Neuronal stem cell (in vitro differentiated cells): ENCODE data around the gene GMDS.

Source experiments
- DNase-seq: peaks from one replicate; pipeline ENCODE4 v3.0.0-alpha.2; 2013; ENCODE audit warnings: low spot score
- H2AFZ ChIP-seq: one replicate; pipeline ENCODE4 v1.6.1; 2013; ENCODE audit warnings: mild to moderate bottlenecking, low read length, inconsistent platforms
- H2AK5ac ChIP-seq: 2 replicates; pipeline ENCODE4 v1.6.1; 2013; ENCODE audit warnings: low read depth, mild to moderate bottlenecking, inconsistent platforms, low read length, moderate library complexity, mixed read lengths
- H2BK120ac ChIP-seq: 2 replicates; pipeline ENCODE4 v1.6.1; 2013; ENCODE audit warnings: low read depth, mild to moderate bottlenecking, inconsistent platforms, low read length, moderate library complexity, mixed read lengths
- H2BK12ac ChIP-seq: one replicate; pipeline ENCODE4 v1.6.1; 2013; ENCODE audit warnings: low read length, inconsistent platforms
- H2BK15ac ChIP-seq: 2 replicates; pipeline ENCODE4 v1.6.1; 2013; ENCODE audit warnings: mild to moderate bottlenecking, low read length, inconsistent platforms, mixed read lengths
- H2BK5ac ChIP-seq: one replicate; pipeline ENCODE4 v1.6.1; 2013; ENCODE audit warnings: inconsistent platforms, mild to moderate bottlenecking, low read length, moderate library complexity
- H3K14ac ChIP-seq: one replicate; pipeline ENCODE4 v1.6.1; 2013; ENCODE audit warnings: low read length, inconsistent platforms
- H3K18ac ChIP-seq: 2 replicates; pipeline ENCODE4 v1.6.1; 2013; ENCODE audit warnings: low read length, inconsistent platforms
- H3K23ac ChIP-seq: 2 replicates; pipeline ENCODE4 v1.6.1; 2013; ENCODE audit warnings: low read depth, mild to moderate bottlenecking, mixed read lengths, low read length, inconsistent platforms; ENCODE audit not compliant: poor library complexity
- H3K27ac ChIP-seq: replicated peaks from 3 replicates; pipeline ENCODE4 v1.5.1; 2013; ENCODE audit warnings: low read length, inconsistent platforms
- H3K27me3 ChIP-seq, 3 experiments: 2 replicates each; pipeline ENCODE4 v1.6.1; 2013; ENCODE audit warnings: low read length in 3 of 3, mild to moderate bottlenecking in 2 of 3, inconsistent platforms in 1 of 3, low read depth in 1 of 3, mixed read lengths in 1 of 3, moderate library complexity in 1 of 3; ENCODE audit not compliant: control insufficient read depth in 3 of 3, insufficient read depth in 3 of 3
- H3K36me3 ChIP-seq, 2 donors: replicated peaks in 1 of 2; 2 replicates each; pipeline ENCODE4 v1.6.1; 2013; ENCODE audit warnings: low read length in 2 of 2; ENCODE audit not compliant: control insufficient read depth in 2 of 2, insufficient read depth in 2 of 2
- H3K4ac ChIP-seq: 2 replicates; pipeline ENCODE4 v1.6.1; 2013; ENCODE audit warnings: inconsistent platforms, mild to moderate bottlenecking, low read length, moderate library complexity
- H3K4me1 ChIP-seq, 2 donors: 1 replicate in 1 of 2; 2 replicates in 1 of 2; pipeline ENCODE4 v1.6.1; 2013; ENCODE audit warnings: low read length in 2 of 2, low read depth in 1 of 2; ENCODE audit not compliant: control insufficient read depth in 2 of 2, insufficient read depth in 1 of 2
- H3K4me2 ChIP-seq: one replicate; pipeline ENCODE4 v1.6.1; 2013; ENCODE audit warnings: mild to moderate bottlenecking, low read length, inconsistent platforms; ENCODE audit not compliant: insufficient read depth, poor library complexity, severe bottlenecking
- H3K4me3 ChIP-seq, 2 donors: 2 replicates each; pipeline ENCODE4 v1.5.1; 2013; ENCODE audit warnings: low read length in 2 of 2, mild to moderate bottlenecking in 2 of 2, inconsistent platforms in 1 of 2, moderate library complexity in 1 of 2
- H3K79me1 ChIP-seq: one replicate; pipeline ENCODE4 v1.6.1; 2013; ENCODE audit warnings: low read depth, mild to moderate bottlenecking, inconsistent platforms, low read length, moderate library complexity
- H3K9ac ChIP-seq: one replicate; pipeline ENCODE4 v1.6.1; 2013; ENCODE audit warnings: mild to moderate bottlenecking, low read depth, low read length, inconsistent platforms; ENCODE audit not compliant: poor library complexity
- H3K9me3 ChIP-seq, 2 donors: replicated peaks in 1 of 2; 2 replicates each; pipeline versions ENCODE3 to v1.6.1; 2013; ENCODE audit warnings: low read length in 2 of 2, mild to moderate bottlenecking in 2 of 2, inconsistent platforms in 1 of 2, low read depth in 1 of 2, mixed read lengths in 1 of 2, moderate library complexity in 1 of 2; ENCODE audit not compliant: control insufficient read depth in 2 of 2, insufficient read depth in 1 of 2
- H4K8ac ChIP-seq: one replicate; pipeline ENCODE4 v1.6.1; 2013; ENCODE audit warnings: low read depth, mild to moderate bottlenecking, inconsistent platforms, low read length, moderate library complexity
- H4K91ac ChIP-seq: one replicate; pipeline ENCODE4 v1.6.1; 2013; ENCODE audit warnings: low read length, low read depth, mild to moderate bottlenecking, inconsistent platforms; ENCODE audit not compliant: poor library complexity
- WGBS, 2 donors: extraction: QIAGEN DNeasy Blood & Tissue Kit; methylation state at CpG; one replicate each; pipeline ENCODE4 v1.1.7; 2013; ENCODE audit warnings: missing lambda C conversion rate in 2 of 2, mixed read lengths in 1 of 2; ENCODE audit not compliant: insufficient read length in 2 of 2, insufficient replicate concordance in 1 of 2; ENCODE audit errors: extremely low coverage in 2 of 2; 5-methylcytosine and 5-hydroxymethylcytosine counted together

GMDS gene

GRCh38 chr6:1600063-1600763 is 645.2 kb downstream of the GMDS start:
- Histone ChIP-seq H3K36me3 (no peaks in the 10 kb centered on the region), H2BK15ac (no peak overlapping the region), H3K18ac (no peak overlapping the region), H3K27ac (no peak overlapping the region), H3K23ac (no peak overlapping the region), H3K9me3 (no peaks in the 10 kb centered on the region), H3K14ac (no peak overlapping the region), H2BK12ac (no peak overlapping the region), H3K4me1 (peaks cover 2 to 3% of the 10 kb centered on the region in 2 donors), H3K4me2 (no peak overlapping the region), H2BK120ac (no peak overlapping the region), H3K4ac (no peak overlapping the region), H3K4me3 (no peak overlapping the region), H2AK5ac (no peak overlapping the region), H4K8ac (no peak overlapping the region), H3K9ac (no peak overlapping the region), H3K79me1 (no peaks in the 10 kb centered on the region), H2BK5ac (no peak overlapping the region), H3K27me3 (peaks cover 8 to 67% (median 11%) of the 10 kb centered on the region in 3 experiments), H4K91ac (no peak overlapping the region), H2AFZ (no peak overlapping the region)
- no CpG with 5 or more reads among the region's 3 CpGs for WGBS, 2 donors
- DNase-seq: no peak

DNA sequence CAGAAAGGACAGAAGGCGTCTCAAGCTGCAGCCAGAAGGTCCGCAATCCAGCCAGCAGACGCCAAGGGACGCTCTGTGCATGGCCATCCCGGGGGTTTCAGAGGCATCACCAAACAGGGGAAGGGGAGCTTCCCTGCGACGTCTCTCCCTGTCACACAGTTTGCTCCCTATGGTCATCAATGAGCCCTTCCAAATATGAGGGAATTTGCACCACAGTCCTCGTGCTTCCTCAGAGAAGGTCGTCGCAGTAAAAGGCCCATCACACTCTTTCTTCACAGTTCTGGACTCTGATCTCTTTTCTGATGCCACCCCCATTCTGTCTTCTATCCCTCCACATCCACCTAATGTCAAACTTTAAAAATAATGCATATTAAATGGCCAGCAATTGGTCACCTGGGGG is 645.9 kb downstream of the GMDS start:
- Histone ChIP-seq H2BK15ac (no peak overlapping the region), H2BK120ac (no peak overlapping the region), H4K8ac (no peak overlapping the region), H2AFZ (no peak overlapping the region), H2BK5ac (no peak overlapping the region), H3K18ac (no peak overlapping the region), H3K23ac (no peak overlapping the region), H3K4ac (no peak overlapping the region), H3K27ac (no peak overlapping the region), H3K4me2 (no peak overlapping the region), H4K91ac (no peak overlapping the region), H3K9ac (no peak overlapping the region), H3K4me1 (peaks cover 2 to 3% of the 10 kb centered on the region in 2 donors), H3K9me3 (no peaks in the 10 kb centered on the region), H2BK12ac (no peak overlapping the region), H2AK5ac (no peak overlapping the region), H3K36me3 (no peaks in the 10 kb centered on the region), H3K4me3 (no peak overlapping the region), H3K79me1 (no peaks in the 10 kb centered on the region), H3K14ac (no peak overlapping the region), H3K27me3 (peaks cover under 1 to 60% (median 3%) of the 10 kb centered on the region in 3 experiments)
- no CpG with 5 or more reads among the region's 10 CpGs for WGBS, 2 donors
- no peak for DNase-seq

- Histone ChIP-seq H3K18ac (no peak overlapping the region), H2AK5ac (peak overlapping the region; percentile 43), H3K4me3 (no peak overlapping the region), H3K27ac (no peak overlapping the region), H3K27me3 (peaks cover 0 to 58% (median 2%) of the 10 kb centered on the region in 3 experiments), H3K79me1 (no peaks in the 10 kb centered on the region), H4K8ac (no peak overlapping the region), H3K23ac (peak overlapping the region; percentile 30), H3K4me2 (no peak overlapping the region), H2BK120ac (no peak overlapping the region), H3K9me3 (no peaks in the 10 kb centered on the region), H2BK12ac (no peak overlapping the region), H2AFZ (no peak overlapping the region), H3K4me1 (peaks cover 2 to 3% of the 10 kb centered on the region in 2 donors), H3K14ac (no peak overlapping the region), H3K36me3 (no peaks in the 10 kb centered on the region), H2BK15ac (no peak overlapping the region), H3K4ac (no peak overlapping the region), H2BK5ac (no peak overlapping the region), H4K91ac (no peak overlapping the region), H3K9ac (no peak overlapping the region)
- DNase-seq: no peak
- WGBS, 2 donors: no CpG with 5 or more reads among the region's 24 CpGs
Observed at GRCh38 chr6:1598886-1599285, 646.5 kb downstream of the GMDS start.

- H2AK5ac ChIP-seq: no peak overlapping the region
- H3K27me3 ChIP-seq: peaks cover 0 to 56% (median 0%) of the 10 kb centered on the region in 3 experiments
- no peak overlapping the region for H3K23ac ChIP-seq
- no peak overlapping the region for H2BK5ac ChIP-seq
- WGBS, 2 donors: no CpG with 5 or more reads among the region's 10 CpGs
- H2BK15ac ChIP-seq: no peak overlapping the region
- no peak overlapping the region for H3K9ac ChIP-seq
- H3K79me1 ChIP-seq: no peaks in the 10 kb centered on the region
- H3K9me3 ChIP-seq: no peaks in the 10 kb centered on the region
- H3K4ac ChIP-seq: no peak overlapping the region
- no peak overlapping the region for H2BK12ac ChIP-seq
- no peak for DNase-seq
- H4K91ac ChIP-seq: no peak overlapping the region
- no peaks in the 10 kb centered on the region for H3K36me3 ChIP-seq
- H3K4me2 ChIP-seq: no peak overlapping the region
- peaks cover 2 to 3% of the 10 kb centered on the region in 2 donors for H3K4me1 ChIP-seq
- no peak overlapping the region for H3K4me3 ChIP-seq
- no peak overlapping the region for H2AFZ ChIP-seq
- no peak overlapping the region for H3K27ac ChIP-seq
- no peak overlapping the region for H2BK120ac ChIP-seq
- no peak overlapping the region for H3K14ac ChIP-seq
- H4K8ac ChIP-seq: no peak overlapping the region
- H3K18ac ChIP-seq: no peak overlapping the region
Observed at GRCh38 chr6:1598433-1598832, 647.0 kb downstream of the GMDS start.
